A549 (cell line): ENCODE measurements around the gene MRPL23.

Experiments used
- CEBPB ChIP-seq, 2 experiments: fragments of >200 bp in 1 of 2; sonication (Bioruptor Twin) in 1 of 2; formaldehyde crosslinking in 1 of 2; IDR thresholded peaks; 2 replicates each; pipeline ENCODE4 v1.6.1; 2012 to 2016
- CHD2 ChIP-seq: fragments of 150-350 bp; IDR thresholded peaks from 2 replicates; pipeline ENCODE4 v1.6.1; 2014; ENCODE audit warnings: low read length; ENCODE audit not compliant: partially characterized antibody
- GATA3 ChIP-seq: IDR thresholded peaks from 2 replicates; pipeline ENCODE4 v1.6.1; 2012; ENCODE audit warnings: borderline replicate concordance
- JUNB ChIP-seq: fragments of >200 bp; sonication (Bioruptor Twin); formaldehyde crosslinking; IDR thresholded peaks from 2 replicates; pipeline ENCODE4 v1.6.1; 2016
- KDM1A ChIP-seq: fragments of 200-600 bp; sonication (generic); IDR thresholded peaks from 2 replicates; pipeline ENCODE4 v1.6.1; 2016; ENCODE audit warnings: low read depth, mild to moderate bottlenecking
- PBX3 ChIP-seq: IDR thresholded peaks from 2 replicates; pipeline ENCODE4 v1.6.1; 2012
- POLR2A ChIP-seq: IDR thresholded peaks from 2 replicates; pipeline ENCODE4 v1.6.1; 2012; ENCODE audit warnings: mild to moderate bottlenecking, low read length
- RCOR1 ChIP-seq: fragments of 150-350 bp; IDR thresholded peaks from 2 replicates; pipeline ENCODE4 v1.6.1; 2014; ENCODE audit warnings: antibody characterized with exemption, low read length, low read depth
- SMC3 ChIP-seq: fragments of >200 bp; sonication (Bioruptor Twin); formaldehyde crosslinking; IDR thresholded peaks from 3 replicates; pipeline ENCODE4 v1.6.1; 2018; ENCODE audit warnings: inconsistent platforms
- TF ChIP-seq, protein P1 (sequence below): fragments of >200 bp; sonication (Bioruptor Twin); formaldehyde crosslinking; IDR thresholded peaks from 3 replicates; pipeline ENCODE4 v1.5.1; 2016

- TF ChIP-seq PBX3 (no peak), CEBPB (IDR thresholded peaks at IDR 0.05) (no peak), RCOR1 (no peak), POLR2A (no peak), CHD2 (no peak), JUNB (no peak), SMC3 (no peak), GATA3 (no peak), KDM1A (no peak)
- TF ChIP-seq, protein P1, sequence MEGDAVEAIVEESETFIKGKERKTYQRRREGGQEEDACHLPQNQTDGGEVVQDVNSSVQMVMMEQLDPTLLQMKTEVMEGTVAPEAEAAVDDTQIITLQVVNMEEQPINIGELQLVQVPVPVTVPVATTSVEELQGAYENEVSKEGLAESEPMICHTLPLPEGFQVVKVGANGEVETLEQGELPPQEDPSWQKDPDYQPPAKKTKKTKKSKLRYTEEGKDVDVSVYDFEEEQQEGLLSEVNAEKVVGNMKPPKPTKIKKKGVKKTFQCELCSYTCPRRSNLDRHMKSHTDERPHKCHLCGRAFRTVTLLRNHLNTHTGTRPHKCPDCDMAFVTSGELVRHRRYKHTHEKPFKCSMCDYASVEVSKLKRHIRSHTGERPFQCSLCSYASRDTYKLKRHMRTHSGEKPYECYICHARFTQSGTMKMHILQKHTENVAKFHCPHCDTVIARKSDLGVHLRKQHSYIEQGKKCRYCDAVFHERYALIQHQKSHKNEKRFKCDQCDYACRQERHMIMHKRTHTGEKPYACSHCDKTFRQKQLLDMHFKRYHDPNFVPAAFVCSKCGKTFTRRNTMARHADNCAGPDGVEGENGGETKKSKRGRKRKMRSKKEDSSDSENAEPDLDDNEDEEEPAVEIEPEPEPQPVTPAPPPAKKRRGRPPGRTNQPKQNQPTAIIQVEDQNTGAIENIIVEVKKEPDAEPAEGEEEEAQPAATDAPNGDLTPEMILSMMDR = no peak
Measured at GRCh38 chr11:1987024-1987423, 39.9 kb downstream of the MRPL23 start.
